Panc1 (cell line): ENCODE measurements around the gene INCENP.

ENCODE experiments used
- POLR2AphosphoS5 ChIP-seq: IDR thresholded peaks from 2 replicates; pipeline ENCODE4 v1.6.1; 2012; ENCODE audit warnings: mild to moderate bottlenecking, low read depth, low read length, moderate library complexity
- TCF7L2 ChIP-seq: IDR thresholded peaks from 2 replicates; pipeline ENCODE4 v1.6.1; 2011; ENCODE audit warnings: mild to moderate bottlenecking, low read depth, low read length, inconsistent platforms
- TF ChIP-seq, protein P1 (sequence below): fragments of 450-650 bp; IDR thresholded peaks from 2 replicates; pipeline ENCODE4 v1.5.1; 2017; ENCODE audit warnings: mild to moderate bottlenecking
- TF ChIP-seq, protein P2 (sequence below), 2 experiments: IDR thresholded peaks; 2 replicates each; pipeline ENCODE4 v1.6.1; 2011 to 2012; ENCODE audit warnings: low read depth in 2 of 2, control low read depth in 1 of 2, low read length in 1 of 2, mild to moderate bottlenecking in 1 of 2, moderate library complexity in 1 of 2; ENCODE audit not compliant: insufficient read depth in 1 of 2

- TF ChIP-seq, protein P1, sequence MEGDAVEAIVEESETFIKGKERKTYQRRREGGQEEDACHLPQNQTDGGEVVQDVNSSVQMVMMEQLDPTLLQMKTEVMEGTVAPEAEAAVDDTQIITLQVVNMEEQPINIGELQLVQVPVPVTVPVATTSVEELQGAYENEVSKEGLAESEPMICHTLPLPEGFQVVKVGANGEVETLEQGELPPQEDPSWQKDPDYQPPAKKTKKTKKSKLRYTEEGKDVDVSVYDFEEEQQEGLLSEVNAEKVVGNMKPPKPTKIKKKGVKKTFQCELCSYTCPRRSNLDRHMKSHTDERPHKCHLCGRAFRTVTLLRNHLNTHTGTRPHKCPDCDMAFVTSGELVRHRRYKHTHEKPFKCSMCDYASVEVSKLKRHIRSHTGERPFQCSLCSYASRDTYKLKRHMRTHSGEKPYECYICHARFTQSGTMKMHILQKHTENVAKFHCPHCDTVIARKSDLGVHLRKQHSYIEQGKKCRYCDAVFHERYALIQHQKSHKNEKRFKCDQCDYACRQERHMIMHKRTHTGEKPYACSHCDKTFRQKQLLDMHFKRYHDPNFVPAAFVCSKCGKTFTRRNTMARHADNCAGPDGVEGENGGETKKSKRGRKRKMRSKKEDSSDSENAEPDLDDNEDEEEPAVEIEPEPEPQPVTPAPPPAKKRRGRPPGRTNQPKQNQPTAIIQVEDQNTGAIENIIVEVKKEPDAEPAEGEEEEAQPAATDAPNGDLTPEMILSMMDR, result no peak
- TF ChIP-seq, protein P2, sequence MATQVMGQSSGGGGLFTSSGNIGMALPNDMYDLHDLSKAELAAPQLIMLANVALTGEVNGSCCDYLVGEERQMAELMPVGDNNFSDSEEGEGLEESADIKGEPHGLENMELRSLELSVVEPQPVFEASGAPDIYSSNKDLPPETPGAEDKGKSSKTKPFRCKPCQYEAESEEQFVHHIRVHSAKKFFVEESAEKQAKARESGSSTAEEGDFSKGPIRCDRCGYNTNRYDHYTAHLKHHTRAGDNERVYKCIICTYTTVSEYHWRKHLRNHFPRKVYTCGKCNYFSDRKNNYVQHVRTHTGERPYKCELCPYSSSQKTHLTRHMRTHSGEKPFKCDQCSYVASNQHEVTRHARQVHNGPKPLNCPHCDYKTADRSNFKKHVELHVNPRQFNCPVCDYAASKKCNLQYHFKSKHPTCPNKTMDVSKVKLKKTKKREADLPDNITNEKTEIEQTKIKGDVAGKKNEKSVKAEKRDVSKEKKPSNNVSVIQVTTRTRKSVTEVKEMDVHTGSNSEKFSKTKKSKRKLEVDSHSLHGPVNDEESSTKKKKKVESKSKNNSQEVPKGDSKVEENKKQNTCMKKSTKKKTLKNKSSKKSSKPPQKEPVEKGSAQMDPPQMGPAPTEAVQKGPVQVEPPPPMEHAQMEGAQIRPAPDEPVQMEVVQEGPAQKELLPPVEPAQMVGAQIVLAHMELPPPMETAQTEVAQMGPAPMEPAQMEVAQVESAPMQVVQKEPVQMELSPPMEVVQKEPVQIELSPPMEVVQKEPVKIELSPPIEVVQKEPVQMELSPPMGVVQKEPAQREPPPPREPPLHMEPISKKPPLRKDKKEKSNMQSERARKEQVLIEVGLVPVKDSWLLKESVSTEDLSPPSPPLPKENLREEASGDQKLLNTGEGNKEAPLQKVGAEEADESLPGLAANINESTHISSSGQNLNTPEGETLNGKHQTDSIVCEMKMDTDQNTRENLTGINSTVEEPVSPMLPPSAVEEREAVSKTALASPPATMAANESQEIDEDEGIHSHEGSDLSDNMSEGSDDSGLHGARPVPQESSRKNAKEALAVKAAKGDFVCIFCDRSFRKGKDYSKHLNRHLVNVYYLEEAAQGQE (IDR thresholded peaks at IDR 0.05; ENCODE audit: insufficient read depth in 1 of 2, low read depth in 2 of 2, low read length in 1 of 2), result no peak
- TF ChIP-seq TCF7L2 (no peak), POLR2AphosphoS5 (no peak)
These were observed 3.6 kb downstream of the INCENP start for GRCh38 chr11:62127426-62127825.
